ENCODE results near the gene POLD2. TPM values are rescaled to one million over a fixed set of nuclear protein-coding genes. Genes with fewer than 3 reads are reported as not detected.

Gene POLD2
- total RNA-seq, 4 donors from 2014 or later = 58.7 to 80.5 (median 66.1) TPM

DNA sequence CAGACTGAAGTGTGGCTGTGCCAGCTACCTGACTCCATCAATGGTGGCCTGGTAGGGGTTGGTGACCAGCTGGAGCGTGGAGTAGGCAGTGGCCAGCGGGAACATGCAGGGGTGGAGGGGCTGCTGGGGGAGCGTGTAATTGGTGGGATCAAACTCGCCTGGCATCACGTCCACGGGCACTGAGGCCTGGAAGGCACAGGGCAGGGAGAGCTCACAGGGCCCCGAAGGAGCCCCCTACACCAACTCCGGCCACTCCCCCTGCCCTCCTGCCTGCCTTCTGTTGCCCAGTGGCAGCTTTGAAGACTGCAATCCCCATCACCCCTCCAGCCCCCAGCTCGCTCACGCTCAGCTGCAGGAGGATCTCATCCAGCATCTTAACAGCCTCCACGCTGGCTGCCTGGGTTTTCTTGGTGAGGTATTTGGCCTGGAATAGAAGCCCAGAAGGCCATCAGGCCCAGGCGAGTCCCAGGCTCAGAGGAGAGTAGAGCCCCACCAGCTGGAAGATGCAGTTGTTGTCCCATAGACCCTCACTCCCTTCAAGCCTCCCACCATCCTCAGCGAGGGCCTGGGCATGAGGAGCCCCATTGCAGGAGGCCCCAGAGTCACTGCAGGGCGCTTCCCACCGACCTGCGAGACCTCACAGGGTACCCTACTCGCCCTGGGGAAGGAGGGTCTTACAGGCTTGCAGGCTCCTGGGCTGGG, 7.1 kb downstream of the POLD2 start:
- peaks cover 94% of the 10 kb centered on the region for H3K36me3 ChIP-seq
- no peak for TF ChIP-seq EP300 (IDR thresholded peaks at IDR 0.05)
- TF ChIP-seq, protein P1, sequence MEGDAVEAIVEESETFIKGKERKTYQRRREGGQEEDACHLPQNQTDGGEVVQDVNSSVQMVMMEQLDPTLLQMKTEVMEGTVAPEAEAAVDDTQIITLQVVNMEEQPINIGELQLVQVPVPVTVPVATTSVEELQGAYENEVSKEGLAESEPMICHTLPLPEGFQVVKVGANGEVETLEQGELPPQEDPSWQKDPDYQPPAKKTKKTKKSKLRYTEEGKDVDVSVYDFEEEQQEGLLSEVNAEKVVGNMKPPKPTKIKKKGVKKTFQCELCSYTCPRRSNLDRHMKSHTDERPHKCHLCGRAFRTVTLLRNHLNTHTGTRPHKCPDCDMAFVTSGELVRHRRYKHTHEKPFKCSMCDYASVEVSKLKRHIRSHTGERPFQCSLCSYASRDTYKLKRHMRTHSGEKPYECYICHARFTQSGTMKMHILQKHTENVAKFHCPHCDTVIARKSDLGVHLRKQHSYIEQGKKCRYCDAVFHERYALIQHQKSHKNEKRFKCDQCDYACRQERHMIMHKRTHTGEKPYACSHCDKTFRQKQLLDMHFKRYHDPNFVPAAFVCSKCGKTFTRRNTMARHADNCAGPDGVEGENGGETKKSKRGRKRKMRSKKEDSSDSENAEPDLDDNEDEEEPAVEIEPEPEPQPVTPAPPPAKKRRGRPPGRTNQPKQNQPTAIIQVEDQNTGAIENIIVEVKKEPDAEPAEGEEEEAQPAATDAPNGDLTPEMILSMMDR (IDR thresholded peaks at IDR 0.05) = no peak
- no peak for TF ChIP-seq POLR2A (IDR thresholded peaks at IDR 0.05)
- no peak for TF ChIP-seq POLR2AphosphoS5 (IDR thresholded peaks at IDR 0.05)
- H3K4me1 ChIP-seq = peaks cover 3% of the 10 kb centered on the region
- DNase-seq (ENCODE audit: low spot score in 2 of 2) = no peak
- H3K27ac ChIP-seq = no peak overlapping the region
- no peaks in the 10 kb centered on the region for H3K27me3 ChIP-seq
- no peaks in the 10 kb centered on the region for H3K9me3 ChIP-seq
- 87% methylated on average over 11 of the region's 17 CpGs for WGBS
- H3K4me3 ChIP-seq = no peak overlapping the region

DNA sequence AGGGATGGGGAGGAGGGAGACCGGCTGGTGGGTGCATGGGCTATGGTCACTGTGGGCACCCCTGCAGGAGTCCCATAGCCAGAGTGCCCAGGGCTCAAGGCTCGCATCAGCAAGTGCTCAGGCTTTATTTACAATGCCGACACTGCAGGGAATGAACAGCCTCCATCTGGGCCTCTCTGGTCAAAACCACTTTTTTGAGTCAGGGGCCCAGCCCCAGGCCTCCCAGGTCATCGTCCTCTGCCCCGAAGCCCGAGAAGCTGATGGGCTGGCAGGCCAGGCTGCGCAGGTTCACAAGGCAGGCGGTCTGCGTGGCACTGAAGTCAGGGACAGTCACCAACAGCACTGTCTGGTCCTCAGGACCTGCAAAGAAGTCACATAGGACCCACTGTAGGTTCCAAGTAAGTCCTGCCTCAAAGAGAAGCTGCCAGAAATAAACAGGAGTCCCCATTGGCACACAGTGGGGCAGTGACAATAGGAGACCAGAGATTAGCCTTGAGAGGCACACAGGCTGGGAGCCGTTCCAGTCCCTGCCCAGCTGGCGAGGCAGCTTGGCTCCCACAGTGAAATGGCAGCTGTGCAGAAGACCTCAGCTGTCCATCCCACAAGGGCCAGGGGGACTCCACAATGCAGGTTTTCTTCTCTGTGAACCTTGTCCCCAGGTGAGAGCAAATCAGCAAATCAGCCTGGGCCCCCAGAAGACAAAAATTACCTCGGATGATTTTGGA, 8.6 kb downstream of the POLD2 start:
- Histone ChIP-seq H3K27me3 (no peaks in the 10 kb centered on the region), H3K4me1 (peaks cover 7% of the 10 kb centered on the region), H3K27ac (no peak overlapping the region), H3K36me3 (peaks cover 93% of the 10 kb centered on the region), H3K9me3 (no peaks in the 10 kb centered on the region), H3K4me3 (no peak overlapping the region)
- no peak for TF ChIP-seq POLR2AphosphoS5 (IDR thresholded peaks at IDR 0.05)
- TF ChIP-seq EP300 (IDR thresholded peaks at IDR 0.05) = no peak
- TF ChIP-seq POLR2A (IDR thresholded peaks at IDR 0.05) = no peak
- TF ChIP-seq, protein P1 (IDR thresholded peaks at IDR 0.05) = no peak
- no peak for DNase-seq (ENCODE audit: low spot score in 2 of 2)
- WGBS = 85% methylated on average over 5 of the region's 12 CpGs

DNA sequence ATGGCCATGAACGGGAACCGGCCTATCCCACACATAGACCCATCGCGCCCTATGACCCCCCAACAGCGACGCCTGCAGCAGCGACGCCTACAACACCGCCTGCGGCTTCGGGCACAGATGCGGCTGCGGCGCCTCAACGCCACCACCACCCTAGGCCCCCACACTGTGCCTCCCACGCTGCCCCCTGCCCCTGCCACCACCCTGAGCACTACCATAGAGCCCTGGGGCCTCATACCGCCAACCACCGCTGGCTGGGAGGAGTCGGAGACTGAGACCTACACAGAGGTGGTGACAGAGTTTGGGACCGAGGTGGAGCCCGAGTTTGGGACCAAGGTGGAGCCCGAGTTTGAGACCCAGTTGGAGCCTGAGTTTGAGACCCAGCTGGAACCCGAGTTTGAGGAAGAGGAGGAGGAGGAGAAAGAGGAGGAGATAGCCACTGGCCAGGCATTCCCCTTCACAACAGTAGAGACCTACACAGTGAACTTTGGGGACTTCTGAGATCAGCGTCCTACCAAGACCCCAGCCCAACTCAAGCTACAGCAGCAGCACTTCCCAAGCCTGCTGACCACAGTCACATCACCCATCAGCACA, 9.5 kb downstream of the POLD2 start:
- TF ChIP-seq EP300 (IDR thresholded peaks at IDR 0.05) = no peak
- TF ChIP-seq, protein P1 (IDR thresholded peaks at IDR 0.05) = no peak
- no peak for TF ChIP-seq POLR2A (IDR thresholded peaks at IDR 0.05)
- TF ChIP-seq POLR2AphosphoS5 (IDR thresholded peaks at IDR 0.05) = no peak
- Histone ChIP-seq H3K9me3 (no peaks in the 10 kb centered on the region), H3K4me1 (peaks cover 7% of the 10 kb centered on the region), H3K4me3 (no peak overlapping the region), H3K27me3 (no peaks in the 10 kb centered on the region), H3K27ac (no peak overlapping the region), H3K36me3 (peaks cover 90% of the 10 kb centered on the region)
- no peak for DNase-seq (ENCODE audit: low spot score in 2 of 2)
- 90% methylated on average over 15 of the region's 24 CpGs for WGBS

DNA sequence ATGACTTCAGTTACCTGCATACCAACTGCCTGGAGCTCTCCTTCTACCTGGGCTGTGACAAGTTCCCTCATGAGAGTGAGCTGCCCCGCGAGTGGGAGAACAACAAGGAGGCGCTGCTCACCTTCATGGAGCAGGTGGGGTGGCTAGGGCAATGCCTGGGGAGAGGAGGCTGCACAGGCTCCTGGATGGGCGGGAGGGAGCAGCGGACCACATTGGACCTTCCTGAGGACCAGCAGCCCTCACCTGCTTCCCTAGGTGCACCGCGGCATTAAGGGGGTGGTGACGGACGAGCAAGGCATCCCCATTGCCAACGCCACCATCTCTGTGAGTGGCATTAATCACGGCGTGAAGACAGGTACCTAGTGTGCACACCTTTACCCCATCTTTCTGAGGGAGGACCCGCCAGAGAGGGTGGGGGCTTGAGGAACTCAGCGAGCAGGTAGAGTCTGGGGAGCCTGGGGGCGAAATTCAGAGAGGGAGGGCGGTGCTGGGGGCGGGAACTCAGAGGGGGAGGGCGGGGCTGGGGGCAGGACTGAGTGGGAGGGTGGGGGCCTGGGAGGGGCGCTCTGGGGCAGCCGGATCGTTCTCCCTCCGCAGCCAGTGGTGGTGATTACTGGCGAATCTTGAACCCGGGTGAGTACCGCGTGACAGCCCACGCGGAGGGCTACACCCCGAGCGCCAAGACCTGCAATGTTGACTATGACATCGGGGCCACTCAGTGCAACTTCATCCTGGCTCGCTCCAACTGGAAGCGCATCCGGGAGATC, 10.2 kb downstream of the POLD2 start:
- WGBS = 74% methylated on average over 20 of the region's 34 CpGs
- H3K9me3 ChIP-seq = no peaks in the 10 kb centered on the region
- no peaks in the 10 kb centered on the region for H3K27me3 ChIP-seq
- no peak overlapping the region for H3K27ac ChIP-seq
- no peak overlapping the region for H3K4me3 ChIP-seq
- peaks cover 90% of the 10 kb centered on the region for H3K36me3 ChIP-seq
- DNase-seq (ENCODE audit: low spot score in 2 of 2) = no peak
- TF ChIP-seq EP300 (IDR thresholded peaks at IDR 0.05) = no peak
- TF ChIP-seq, protein P1 (IDR thresholded peaks at IDR 0.05) = no peak
- TF ChIP-seq POLR2A (IDR thresholded peaks at IDR 0.05) = no peak
- no peak for TF ChIP-seq POLR2AphosphoS5 (IDR thresholded peaks at IDR 0.05)
- H3K4me1 ChIP-seq = peaks cover 7% of the 10 kb centered on the region

Measured in suprapubic skin (tissue), 4 donors.